Lung (tissue), 12 donors: ENCODE measurements around the gene PASD1. TPM values are rescaled to one million over a fixed set of nuclear protein-coding genes. Genes with fewer than 3 reads are reported as not detected.
"Not testable (repeated sequence)": the region's sequence is repeated elsewhere in the genome, so short reads cannot be mapped to it uniquely, and the experiment has no call there.

ENCODE experiments used
- ATAC-seq: fragments of 200-7000 bp; cut with Tn5 transposase; one replicate; pipeline ENCODE4 v1.9.1; 2020; ENCODE audit warnings: moderate number of reproducible peaks; ENCODE audit not compliant: insufficient read depth, low FRiP score
- DNase-seq, 3 donors: peaks; one replicate each; pipeline ENCODE4 v3.0.0-alpha.2; 2013 to 2017
- H3K27ac ChIP-seq, 2 donors: one replicate each; pipeline ENCODE4 v1.5.1; 2013; ENCODE audit warnings: mild to moderate bottlenecking in 2 of 2, moderate library complexity in 2 of 2, control low read depth in 1 of 2, inconsistent platforms in 1 of 2, low read depth in 1 of 2, low read length in 1 of 2
- H3K27me3 ChIP-seq, 3 donors: one replicate each; pipeline ENCODE4 v1.5.1; 2013; ENCODE audit warnings: low read length in 2 of 3; ENCODE audit not compliant: control insufficient read depth in 3 of 3, insufficient read depth in 3 of 3
- H3K36me3 ChIP-seq, 4 donors: one replicate each; pipeline ENCODE4 v1.5.1; 2013; ENCODE audit warnings: low read length in 4 of 4, mild to moderate bottlenecking in 1 of 4, moderate library complexity in 1 of 4; ENCODE audit not compliant: control insufficient read depth in 4 of 4, insufficient read depth in 4 of 4
- H3K4me1 ChIP-seq, 5 donors: one replicate each; pipeline ENCODE4 v1.5.1; 2013; ENCODE audit warnings: low read length in 5 of 5, mild to moderate bottlenecking in 2 of 5, moderate library complexity in 1 of 5; ENCODE audit not compliant: control insufficient read depth in 5 of 5, insufficient read depth in 5 of 5
- H3K4me3 ChIP-seq: one replicate; pipeline ENCODE4 v1.5.1; 2013; ENCODE audit warnings: mild to moderate bottlenecking, control low read depth, moderate library complexity
- H3K9ac ChIP-seq, 2 donors: one replicate each; pipeline ENCODE4 v1.5.1; 2013; ENCODE audit warnings: low read length in 2 of 2, control low read depth in 1 of 2; ENCODE audit not compliant: insufficient read depth in 1 of 2
- H3K9me3 ChIP-seq, 4 donors: one replicate each; pipeline ENCODE4 v1.5.1; 2013; ENCODE audit warnings: low read length in 3 of 4, mild to moderate bottlenecking in 1 of 4, moderate library complexity in 1 of 4; ENCODE audit not compliant: control insufficient read depth in 4 of 4, insufficient read depth in 3 of 4
- CTCF ChIP-seq: IDR thresholded peaks from 2 replicates; pipeline ENCODE4 v1.5.1; 2012; ENCODE audit warnings: mild to moderate bottlenecking; ENCODE audit errors: control extremely low read depth, extremely low read depth
- WGBS, 2 donors: extraction: QIAGEN DNeasy Blood & Tissue Kit; methylation state at CpG; one replicate each; pipeline ENCODE4 v1.1.7; 2013; 5-methylcytosine and 5-hydroxymethylcytosine counted together
- polyA plus RNA-seq, 2 donors: library from polyadenylated mRNA; stranded (reverse); fragments of 200-250 nt; gene quantifications; one replicate each; pipeline ENCODE4 v1.2.1, GENCODE V29; 2013
- total RNA-seq, 2 donors: library from RNA; depleted of rRNA in 1 of 2; stranded (reverse); fragments of >200 nt in 1 of 2; gene quantifications; one replicate each; pipeline ENCODE4 v1.2.1, GENCODE V29; 2014 to 2021
- donor health status: control.
- donor health status: control.
- donor health status: Bipolar disorder and iron deficiency.
- donor health status: healthy.
- donor health status: DM: yes; HTN: yes; CAD: no.

The PASD1 gene
- total and polyA plus RNA-seq, 4 donors = not detected

GRCh38 chrX:151538190-151539122 is 25.0 kb upstream of the PASD1 start:
- ATAC-seq = no peak
- Histone ChIP-seq H3K27ac (no peak overlapping the region), H3K36me3 (no peaks in the 10 kb centered on the region), H3K27me3 (no peaks in the 10 kb centered on the region), H3K4me3 (no peak overlapping the region), H3K9ac (no peak overlapping the region), H3K9me3 (no peaks in the 10 kb centered on the region), H3K4me1 (no peaks in the 10 kb centered on the region)
- 63 to 87% methylated on average over 3 of the region's 3 CpGs for WGBS, 2 donors
- no peak for DNase-seq
- no peak for TF ChIP-seq CTCF

- no peaks in the 10 kb centered on the region for H3K9me3 ChIP-seq
- no peak for ATAC-seq
- no peak for DNase-seq
- no peak overlapping the region for H3K9ac ChIP-seq
- H3K27ac ChIP-seq = no peak overlapping the region
- WGBS, 2 donors = 58 to 77% methylated on average over 2 of the region's 2 CpGs
- no peaks in the 10 kb centered on the region for H3K27me3 ChIP-seq
- H3K4me3 ChIP-seq = no peak overlapping the region
- H3K36me3 ChIP-seq = no peaks in the 10 kb centered on the region
- no peaks in the 10 kb centered on the region for H3K4me1 ChIP-seq
- no peak for TF ChIP-seq CTCF
Measured at GRCh38 chrX:151543706-151544105, 19.8 kb upstream of the PASD1 start.

GRCh38 chrX:151546226-151546625 is 17.2 kb upstream of the PASD1 start:
- WGBS, 2 donors = 70 to 92% methylated on average over 5 to 6 of the region's 6 CpGs
- H3K9ac ChIP-seq, ATAC-seq: not testable (repeated sequence)

GRCh38 chrX:151551176-151551575 is 12.3 kb upstream of the PASD1 start:
- not testable (repeated sequence) for H3K27ac ChIP-seq, H3K9ac ChIP-seq, DNase-seq, H3K27me3 ChIP-seq, H3K9me3 ChIP-seq, H3K36me3 ChIP-seq, H3K4me3 ChIP-seq, ATAC-seq, H3K4me1 ChIP-seq
- WGBS, 2 donors = 92 to 93% methylated on average over 9 to 23 of the region's 25 CpGs

More at GRCh38 chrX:151546226-151546625, 17.2 kb upstream of the PASD1 start:
- not testable (repeated sequence) for H3K27me3 ChIP-seq, H3K9me3 ChIP-seq, H3K4me3 ChIP-seq, H3K27ac ChIP-seq, H3K4me1 ChIP-seq, H3K36me3 ChIP-seq, DNase-seq
